ENCODE data around the gene VOPP1. TPM values are rescaled to one million over a fixed set of nuclear protein-coding genes. Genes with fewer than 3 reads are reported as not detected.

VOPP1 gene
- total and polyA plus RNA-seq, 9 of the 15 experiments (the other 6 are each of a cell fraction or from before 2014, with no cell fraction given) = 8.2 to 45.8 (median 31.2) TPM

- TF ChIP-seq ZNF518B (CRISPR knock-in tag; IDR thresholded peaks at IDR 0.05) (no peak), CTCFL (IDR thresholded peaks at IDR 0.05; ENCODE audit: borderline replicate concordance, insufficient read depth, low read depth, low read length, poor library complexity, severe bottlenecking) (no peak), CCNT2 (IDR thresholded peaks at IDR 0.05; ENCODE audit: borderline replicate concordance, extremely low read depth, insufficient read length, low read depth, low read length) (no peak)
Observed at GRCh38 chr7:55531536-55531935, 40.8 kb downstream of the VOPP1 start (continued).

- Histone ChIP-seq H3K79me2 (ENCODE audit: control insufficient read depth, insufficient read depth, low read length) (peaks cover 4% of the 10 kb centered on the region; the same call in 1 of the 3 replicates), H3K27ac (ENCODE audit: extremely low read depth, low read depth, low read length) (no peak overlapping the region), H3K27me3 (ENCODE audit: control insufficient read depth in 2 of 2, insufficient read depth in 2 of 2, low read length in 2 of 2) (no peaks in the 10 kb centered on the region), H3K36me3 (ENCODE audit: control insufficient read depth, insufficient read depth, low read length) (no peaks in the 10 kb centered on the region), H3K4me3 (no peak overlapping the region), H3K9me1 (ENCODE audit: control insufficient read depth, insufficient read depth, low read length) (no peaks in the 10 kb centered on the region), H3K4me2 (ENCODE audit: insufficient read depth, low read length) (no peak overlapping the region), H4K20me1 (replicated peaks; ENCODE audit: control insufficient read depth, insufficient read depth, low read length) (0 out of 2 replicates have a peak, but pooled peaks cover 3% of the 10 kb centered on the region), H2AFZ (ENCODE audit: low read depth, low read length) (no peak overlapping the region), H3K9me3 (replicated peaks; ENCODE audit: control insufficient read depth, insufficient read depth, low read depth, low read length) (no peaks in the 10 kb centered on the region), H3K4me1 (replicated peaks in 1 of 2; ENCODE audit: control insufficient read depth in 2 of 2, insufficient read depth in 2 of 2, low read length in 2 of 2) (0 out of 5 replicates have a peak, but pooled peaks cover 0 to 3% of the 10 kb centered on the region in 2 experiments), H3K9ac (ENCODE audit: insufficient read depth in 1 of 2, low read depth in 2 of 2, low read length in 2 of 2) (no peak overlapping the region)
- DNase-seq (ENCODE audit: extremely low read depth in 1 of 4, low spot score in 3 of 4) = no peak
- intact Hi-C loops (cut with micrococcal nuclease) = no loop called here
- FAIRE-seq = no peak
- WGBS (ENCODE audit: insufficient coverage, low coverage, missing lambda C conversion rate) = 54% methylated on average over 4 of the region's 4 CpGs
- ATAC-seq = no peak
- POLR2A ChIA-PET = interaction anchor here (1.7 kb wide), 1 partner anchor 26 kb away, joined by 5 read pairs; no protein-coding TSS in a partner anchor
- no TSS peak for BruUV-seq (replicated peaks)
- in situ Hi-C loops (cut with MboI) = no loop called here
- CTCF ChIA-PET (ENCODE audit: low intra/inter-chr PET ratio) = no interaction called here
- TF ChIP-seq ZMIZ1 (IDR thresholded peaks at IDR 0.05; ENCODE audit: low read depth in 2 of 2, low read length in 2 of 2) (no peak), ZNF224 (CRISPR knock-in tag; IDR thresholded peaks at IDR 0.05) (no peak), GABPB2 (CRISPR knock-in tag; conservative IDR thresholded peaks at IDR 0.05) (no peak), NCOA6 (IDR thresholded peaks at IDR 0.05) (no peak), MTA2 (IDR thresholded peaks at IDR 0.05; ENCODE audit: low read depth) (no peak), ZNF24 (IDR thresholded peaks at IDR 0.05) (no peak), JUN (IDR thresholded peaks at IDR 0.05; ENCODE audit: borderline replicate concordance, low read depth, low read length) (no peak), JUN (CRISPR knock-in tag; IDR thresholded peaks at IDR 0.05; ENCODE audit: borderline replicate concordance) (no peak), NELFE (IDR thresholded peaks at IDR 0.05; ENCODE audit: insufficient read depth, insufficient read length) (no peak)
Observed at GRCh38 chr7:55527307-55527706, 45.0 kb downstream of the VOPP1 start.
